Measurements from ENCODE around the gene CRIP2.

Gene CRIP2

GRCh38 chr14:105444859-105445258 lies 29.8 kb upstream of the CRIP2 start:
- DNase-seq (ENCODE audit: low read depth in 2 of 2), result no peak

GRCh38 chr14:105445290-105445689 lies 29.3 kb upstream of the CRIP2 start:
- no peak for DNase-seq (ENCODE audit: low read depth in 2 of 2)

- no peak for DNase-seq (ENCODE audit: low read depth in 2 of 2)
Observed at GRCh38 chr14:105445901-105446845, 28.4 kb upstream of the CRIP2 start.

GRCh38 chr14:105446971-105447370 lies 27.6 kb upstream of the CRIP2 start:
- no peak for DNase-seq (ENCODE audit: low read depth in 2 of 2)

- DNase-seq (ENCODE audit: low read depth in 2 of 2), result no peak
Observed at GRCh38 chr14:105447651-105448640, 26.7 kb upstream of the CRIP2 start.

GRCh38 chr14:105448706-105449111 lies 25.9 kb upstream of the CRIP2 start:
- peak; percentile 24 to 35 for DNase-seq (ENCODE audit: low read depth in 2 of 2)

GRCh38 chr14:105449276-105450122 lies 25.1 kb upstream of the CRIP2 start:
- no peak for DNase-seq (ENCODE audit: low read depth in 2 of 2)

- DNase-seq (ENCODE audit: low read depth in 2 of 2), result no peak
Observed at GRCh38 chr14:105450123-105450505, 24.5 kb upstream of the CRIP2 start.

- no peak for DNase-seq (ENCODE audit: low read depth in 2 of 2)
Observed at GRCh38 chr14:105450864-105451720, 23.5 kb upstream of the CRIP2 start.

- DNase-seq (ENCODE audit: low read depth in 2 of 2), result no peak
Observed at GRCh38 chr14:105452963-105453362, 21.7 kb upstream of the CRIP2 start.

- no peak for DNase-seq (ENCODE audit: low read depth in 2 of 2)
Observed at GRCh38 chr14:105453847-105454246, 20.8 kb upstream of the CRIP2 start.

GRCh38 chr14:105455086-105455640 lies 19.5 kb upstream of the CRIP2 start:
- DNase-seq (ENCODE audit: low read depth in 2 of 2), result no peak

- no peak for DNase-seq (ENCODE audit: low read depth in 2 of 2)
Observed at GRCh38 chr14:105455766-105456660, 18.6 kb upstream of the CRIP2 start.

GRCh38 chr14:105456736-105457617 lies 17.6 kb upstream of the CRIP2 start:
- DNase-seq (ENCODE audit: low read depth in 2 of 2), result no peak

- no peak for DNase-seq (ENCODE audit: low read depth in 2 of 2)
Observed at GRCh38 chr14:105458010-105458409, 16.6 kb upstream of the CRIP2 start.

- DNase-seq (ENCODE audit: low read depth in 2 of 2), result no peak
Observed at GRCh38 chr14:105458571-105458970, 16.1 kb upstream of the CRIP2 start.

- DNase-seq (ENCODE audit: low read depth in 2 of 2), result no peak
Observed at GRCh38 chr14:105460116-105460515, 14.5 kb upstream of the CRIP2 start.

GRCh38 chr14:105460616-105461015 lies 14.0 kb upstream of the CRIP2 start:
- no peak for DNase-seq (ENCODE audit: low read depth in 2 of 2)

Measured in activated CD8-positive, alpha-beta memory T cell treated with anti-CD3 and anti-CD28 coated beads for 4 hours (primary cell).